Osteoblast (primary cell): ENCODE results near the gene NRCAM. TPM values are rescaled to one million over a fixed set of nuclear protein-coding genes. Genes with fewer than 3 reads are reported as not detected.

ENCODE experiments used
- DNase-seq: peaks from one replicate; pipeline ENCODE4 v3.0.0; 2011; ENCODE audit warnings: low spot score, mixed read lengths; ENCODE audit not compliant: insufficient read length; ENCODE audit errors: missing footprints
- H2AFZ ChIP-seq: 2 replicates; pipeline ENCODE4 v1.6.0; 2011; ENCODE audit warnings: mild to moderate bottlenecking, low read length
- H3K27ac ChIP-seq: 2 replicates; pipeline ENCODE4 v1.5.1; 2011; ENCODE audit warnings: mild to moderate bottlenecking, low read depth, low read length, moderate library complexity
- H3K27me3 ChIP-seq: 2 replicates; pipeline ENCODE4 v1.6.0; 2012; ENCODE audit warnings: mild to moderate bottlenecking, control low read depth, inconsistent platforms, low read length, moderate library complexity; ENCODE audit not compliant: insufficient read depth
- H3K36me3 ChIP-seq: 2 replicates; pipeline ENCODE4 v1.5.1; 2011; ENCODE audit warnings: mild to moderate bottlenecking, low read length, control low read depth, moderate library complexity; ENCODE audit not compliant: insufficient read depth
- H3K4me1 ChIP-seq: 2 replicates; pipeline ENCODE4 v1.5.1; 2011; ENCODE audit warnings: mild to moderate bottlenecking, low read length, control low read depth, moderate library complexity; ENCODE audit not compliant: insufficient read depth
- H3K4me2 ChIP-seq: 2 replicates; pipeline ENCODE4 v1.6.0; 2011; ENCODE audit warnings: mild to moderate bottlenecking, low read length; ENCODE audit not compliant: insufficient read depth
- H3K4me3 ChIP-seq: fragments of 200-600 bp; sonication (generic); 3 replicates; pipeline ENCODE4 v1.5.1; 2012; ENCODE audit warnings: mild to moderate bottlenecking, low read length, inconsistent platforms; ENCODE audit not compliant: insufficient read depth
- H3K79me2 ChIP-seq: 2 replicates; pipeline ENCODE4 v1.6.0; 2012; ENCODE audit warnings: mild to moderate bottlenecking, low read length, control low read depth, inconsistent platforms; ENCODE audit not compliant: insufficient read depth
- H3K9me3 ChIP-seq: 2 replicates; pipeline ENCODE4 v1.5.1; 2011; ENCODE audit warnings: low read depth, low read length, control low read depth
- H4K20me1 ChIP-seq: 2 replicates; pipeline ENCODE4 v1.6.0; 2012; ENCODE audit warnings: mild to moderate bottlenecking, low read length, control low read depth; ENCODE audit not compliant: insufficient read depth
- total RNA-seq: library from RNA; depleted of rRNA; stranded (reverse); fragments of >200 nt; gene quantifications from 2 replicates; pipeline ENCODE4 v1.2.3, GENCODE V29; 2012
- TF ChIP-seq, protein P1 (sequence below): IDR thresholded peaks from 2 replicates; pipeline ENCODE4 v1.5.1; 2011; ENCODE audit warnings: mild to moderate bottlenecking, low read depth, low read length, moderate library complexity; ENCODE audit errors: extremely low read depth

The NRCAM gene
- total RNA-seq, 1 donor, result 2.2 TPM

DNA sequence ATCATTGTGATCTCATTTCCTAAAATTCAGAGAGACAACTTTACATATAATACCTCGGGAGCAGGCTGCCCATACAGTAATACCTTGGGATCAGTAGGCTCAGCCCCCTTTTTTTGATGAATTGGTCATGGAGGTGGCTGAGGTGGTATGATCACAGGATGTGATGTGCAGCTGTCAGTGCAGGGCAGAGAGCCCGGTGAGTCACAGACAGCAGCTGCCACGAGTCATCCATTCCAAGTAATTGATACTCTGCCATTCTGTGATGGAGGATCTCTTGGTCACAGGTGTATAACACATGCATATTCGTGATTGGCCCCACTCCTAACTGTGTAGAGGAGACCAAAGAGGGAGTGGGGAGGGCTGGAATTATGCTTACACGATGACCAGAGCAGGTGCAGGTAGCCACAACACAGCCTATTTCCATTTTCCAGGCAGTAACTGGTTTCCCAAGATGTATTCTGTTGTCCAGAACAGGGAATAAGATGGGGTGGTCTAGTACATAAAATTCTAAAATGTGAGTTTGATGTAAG, 14.1 kb downstream of the NRCAM start:
- H4K20me1 ChIP-seq, result no peaks in the 10 kb centered on the region
- H3K4me3 ChIP-seq, result no peak overlapping the region
- no peaks in the 10 kb centered on the region for H3K9me3 ChIP-seq
- H3K4me1 ChIP-seq, result no peaks in the 10 kb centered on the region
- H3K27me3 ChIP-seq, result no peaks in the 10 kb centered on the region
- TF ChIP-seq, protein P1, sequence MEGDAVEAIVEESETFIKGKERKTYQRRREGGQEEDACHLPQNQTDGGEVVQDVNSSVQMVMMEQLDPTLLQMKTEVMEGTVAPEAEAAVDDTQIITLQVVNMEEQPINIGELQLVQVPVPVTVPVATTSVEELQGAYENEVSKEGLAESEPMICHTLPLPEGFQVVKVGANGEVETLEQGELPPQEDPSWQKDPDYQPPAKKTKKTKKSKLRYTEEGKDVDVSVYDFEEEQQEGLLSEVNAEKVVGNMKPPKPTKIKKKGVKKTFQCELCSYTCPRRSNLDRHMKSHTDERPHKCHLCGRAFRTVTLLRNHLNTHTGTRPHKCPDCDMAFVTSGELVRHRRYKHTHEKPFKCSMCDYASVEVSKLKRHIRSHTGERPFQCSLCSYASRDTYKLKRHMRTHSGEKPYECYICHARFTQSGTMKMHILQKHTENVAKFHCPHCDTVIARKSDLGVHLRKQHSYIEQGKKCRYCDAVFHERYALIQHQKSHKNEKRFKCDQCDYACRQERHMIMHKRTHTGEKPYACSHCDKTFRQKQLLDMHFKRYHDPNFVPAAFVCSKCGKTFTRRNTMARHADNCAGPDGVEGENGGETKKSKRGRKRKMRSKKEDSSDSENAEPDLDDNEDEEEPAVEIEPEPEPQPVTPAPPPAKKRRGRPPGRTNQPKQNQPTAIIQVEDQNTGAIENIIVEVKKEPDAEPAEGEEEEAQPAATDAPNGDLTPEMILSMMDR, result no peak
- no peak overlapping the region for H2AFZ ChIP-seq
- peak; percentile 21 for DNase-seq
- no peak overlapping the region for H3K27ac ChIP-seq
- H3K4me2 ChIP-seq, result no peak overlapping the region
- no peaks in the 10 kb centered on the region for H3K79me2 ChIP-seq
- no peaks in the 10 kb centered on the region for H3K36me3 ChIP-seq

DNA sequence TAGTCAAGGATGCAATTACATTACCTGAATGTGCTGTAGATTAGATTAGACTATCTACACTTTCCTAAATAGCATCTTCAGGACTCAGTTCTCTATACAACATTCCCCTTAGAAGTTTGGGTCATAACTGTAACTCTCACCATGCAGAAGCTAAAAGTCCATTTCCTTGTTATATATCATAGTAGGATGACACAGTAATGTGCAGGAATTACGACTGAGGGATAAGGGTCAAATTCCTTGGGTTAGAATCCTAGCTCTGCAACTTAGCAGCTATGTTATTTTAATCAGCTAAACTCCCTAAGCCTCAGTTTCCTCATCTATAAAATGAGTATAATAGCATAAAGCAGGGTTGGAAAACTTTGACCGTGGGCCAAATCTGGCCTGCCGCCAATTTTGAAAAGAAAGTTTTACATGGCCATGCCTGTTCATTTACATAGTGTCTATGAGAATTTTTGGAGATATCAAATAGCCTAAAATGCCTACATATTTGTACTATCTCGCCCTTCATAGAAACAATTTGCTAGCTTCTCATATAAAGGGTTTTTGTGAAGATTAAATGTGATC, 14.8 kb downstream of the NRCAM start:
- no peaks in the 10 kb centered on the region for H3K27me3 ChIP-seq
- no peak for DNase-seq
- H3K4me1 ChIP-seq, result no peaks in the 10 kb centered on the region
- no peaks in the 10 kb centered on the region for H3K79me2 ChIP-seq
- H2AFZ ChIP-seq, result no peak overlapping the region
- H3K9me3 ChIP-seq, result no peaks in the 10 kb centered on the region
- H3K4me3 ChIP-seq, result no peak overlapping the region
- H3K27ac ChIP-seq, result no peak overlapping the region
- H3K4me2 ChIP-seq, result no peak overlapping the region
- TF ChIP-seq, protein P1, result no peak
- no peaks in the 10 kb centered on the region for H3K36me3 ChIP-seq
- no peaks in the 10 kb centered on the region for H4K20me1 ChIP-seq

DNA sequence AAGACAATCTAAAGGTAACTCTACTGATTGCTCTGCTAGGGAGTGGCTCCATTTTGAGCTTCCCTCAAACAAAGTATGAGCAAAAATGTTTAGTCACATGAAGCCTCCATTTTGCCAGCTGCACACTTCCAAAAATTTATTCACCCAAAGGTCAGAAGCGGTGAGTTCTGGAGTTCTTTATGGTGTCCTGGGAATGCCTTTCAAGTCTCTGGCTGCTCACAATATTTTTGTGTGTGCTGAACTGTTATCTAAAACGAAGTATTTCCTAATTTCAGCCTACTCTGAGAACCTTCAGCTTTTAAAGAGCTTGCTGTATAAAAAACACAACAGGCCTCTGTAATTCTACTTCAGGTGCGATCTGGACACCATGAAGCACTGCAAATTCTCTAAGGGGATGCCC, 15.6 kb downstream of the NRCAM start:
- no peaks in the 10 kb centered on the region for H3K79me2 ChIP-seq
- H4K20me1 ChIP-seq, result no peaks in the 10 kb centered on the region
- no peak overlapping the region for H3K27ac ChIP-seq
- no peak overlapping the region for H3K4me3 ChIP-seq
- no peak overlapping the region for H2AFZ ChIP-seq
- no peaks in the 10 kb centered on the region for H3K4me1 ChIP-seq
- no peaks in the 10 kb centered on the region for H3K9me3 ChIP-seq
- TF ChIP-seq, protein P1, result no peak
- no peak overlapping the region for H3K4me2 ChIP-seq
- H3K36me3 ChIP-seq, result no peaks in the 10 kb centered on the region
- H3K27me3 ChIP-seq, result no peaks in the 10 kb centered on the region
- DNase-seq, result no peak

DNA sequence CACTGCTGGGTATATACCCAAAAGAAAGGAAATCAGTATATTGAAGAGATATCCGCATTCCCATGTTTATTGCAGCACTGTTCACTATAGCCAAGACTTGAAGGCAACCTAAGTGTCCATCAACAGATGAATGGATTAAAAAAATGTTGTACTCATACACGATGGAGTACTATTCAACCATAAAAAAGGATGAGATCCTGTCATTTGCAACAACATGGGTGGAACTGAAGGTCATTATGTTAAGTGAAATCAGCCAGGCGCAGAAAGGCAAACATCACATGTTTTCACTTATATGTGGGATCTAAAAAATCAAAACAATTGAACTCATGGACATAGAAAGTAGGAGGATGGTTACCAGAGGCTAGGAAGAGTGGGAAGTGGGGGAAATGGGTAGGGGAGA, 19.3 kb downstream of the NRCAM start:
- Histone ChIP-seq H3K9me3 (no peaks in the 10 kb centered on the region), H3K27me3 (no peaks in the 10 kb centered on the region), H3K27ac (no peak overlapping the region), H4K20me1 (no peaks in the 10 kb centered on the region), H2AFZ (no peak overlapping the region), H3K4me3 (no peak overlapping the region), H3K79me2 (no peaks in the 10 kb centered on the region), H3K4me1 (no peaks in the 10 kb centered on the region), H3K36me3 (no peaks in the 10 kb centered on the region), H3K4me2 (no peak overlapping the region)
- no peak for DNase-seq
- TF ChIP-seq, protein P1, result no peak
